Gastrocnemius medialis (tissue), 4 donors: ENCODE measurements around the gene FKRP.

Experiments used
- CTCF ChIP-seq, 5 experiments: fragments of 450-650 bp in 3 of 5; fragments of 200-600 bp in 2 of 5; sonication (generic) in 2 of 5; IDR thresholded peaks in 4 of 5; conservative IDR thresholded peaks in 1 of 5; 1 replicate in 4 of 5; 2 replicates in 1 of 5; pipeline ENCODE4 v1.5.1; 2016 to 2019; ENCODE audit warnings: antibody characterized with exemption in 5 of 5, mild to moderate bottlenecking in 3 of 5, moderate library complexity in 3 of 5
- POLR2A ChIP-seq, 2 donors: fragments of 450-650 bp; IDR thresholded peaks; one replicate each; pipeline ENCODE4 v1.6.1; 2017; ENCODE audit warnings: antibody characterized with exemption in 2 of 2, mild to moderate bottlenecking in 2 of 2, moderate library complexity in 2 of 2

GRCh38 chr19:46766569-46767317 lies 20.9 kb downstream of the FKRP start:
- peak; percentile 24 to 67 (median 42) for TF ChIP-seq CTCF (IDR thresholded peaks at IDR 0.05 in 4 of 5, conservative IDR thresholded peaks at IDR 0.05 in 1 of 5)
- no peak for TF ChIP-seq POLR2A (IDR thresholded peaks at IDR 0.05)
